Stimulated activated naive CD8-positive, alpha-beta T cell treated with anti-CD3 and anti-CD28 coated beads, Interleukin-15, Interleukin-2, amounts not matched to agents 100 U/mL and 50 U/mL, for 24 hours (primary cell): ENCODE results near the gene CYP1A2.
"Not testable (repeated sequence)": the region's sequence is repeated elsewhere in the genome, so short reads cannot be mapped to it uniquely, and the experiment has no call there.

ENCODE experiments used
- ATAC-seq: fragments of 150-1000 bp; cut with Tn5 transposase; one replicate; pipeline ENCODE4 v1.10.0; 2021
- DNase-seq: peaks from one replicate; pipeline ENCODE4 v3.0.0; 2021

CYP1A2 gene

GRCh38 chr15:74748322-74748946 is at the start of gene CYP1A2:
Gene CYP1A2 (plus strand): TSS chr15:74748845. CDS start chr15:74749739, 894 bp downstream.
- DNase-seq (no peak), ATAC-seq (no peak)

GRCh38 chr15:74709011-74709410 is 39.6 kb upstream of the CYP1A2 start:
- no peak for ATAC-seq

GRCh38 chr15:74709892-74710291 is 38.8 kb upstream of the CYP1A2 start:
- DNase-seq (no peak), ATAC-seq (no peak)

More at GRCh38 chr15:74709011-74709410, 39.6 kb upstream of the CYP1A2 start:
- DNase-seq, result no peak

- DNase-seq (no peak), ATAC-seq (no peak)
These were observed 38.1 kb upstream of the CYP1A2 start for GRCh38 chr15:74710319-74711094.

GRCh38 chr15:74712311-74712710 is 36.3 kb upstream of the CYP1A2 start:
- ATAC-seq, result no peak
- DNase-seq, result no peak

- ATAC-seq, result no peak
- DNase-seq, result no peak
These were observed 32.0 kb upstream of the CYP1A2 start for GRCh38 chr15:74716651-74717050.

GRCh38 chr15:74722591-74722990 is 26.1 kb upstream of the CYP1A2 start:
- no peak for DNase-seq
- ATAC-seq, result no peak

GRCh38 chr15:74723187-74723586 is 25.5 kb upstream of the CYP1A2 start:
- DNase-seq (no peak), ATAC-seq (no peak)

- ATAC-seq (no peak), DNase-seq (no peak)
These were observed 24.8 kb upstream of the CYP1A2 start for GRCh38 chr15:74723754-74724334.

- ATAC-seq (no peak), DNase-seq (no peak)
These were observed 23.9 kb upstream of the CYP1A2 start for GRCh38 chr15:74724570-74725224.

- DNase-seq (peak; percentile 28), ATAC-seq (no peak)
These were observed 23.3 kb upstream of the CYP1A2 start, which contains the start of gene CYP1A1 for GRCh38 chr15:74725225-74725774. Gene CYP1A1 (minus strand): TSS chr15:74725528. CDS start chr15:74723097, 2,431 bp downstream.

GRCh38 chr15:74725845-74726773 is 22.5 kb upstream of the CYP1A2 start:
- ATAC-seq (peak; percentile 73), DNase-seq (peak; percentile 67)

GRCh38 chr15:74726774-74727164 is 21.9 kb upstream of the CYP1A2 start:
- no peak for DNase-seq
- no peak for ATAC-seq

GRCh38 chr15:74727727-74728126 is 20.9 kb upstream of the CYP1A2 start:
- DNase-seq (no peak), ATAC-seq (no peak)

GRCh38 chr15:74728699-74729098 is 19.9 kb upstream of the CYP1A2 start:
- not testable (repeated sequence) for ATAC-seq, DNase-seq

GRCh38 chr15:74729372-74729771 is 19.3 kb upstream of the CYP1A2 start:
- not testable (repeated sequence) for DNase-seq, ATAC-seq

GRCh38 chr15:74730619-74731316 is 17.9 kb upstream of the CYP1A2 start:
- DNase-seq (no peak), ATAC-seq (no peak)

GRCh38 chr15:74732846-74733245 is 15.8 kb upstream of the CYP1A2 start:
- ATAC-seq (no peak), DNase-seq (no peak)

- DNase-seq (no peak), ATAC-seq (no peak)
These were observed 15.4 kb upstream of the CYP1A2 start for GRCh38 chr15:74733269-74733668.

GRCh38 chr15:74735305-74735704 is 13.3 kb upstream of the CYP1A2 start:
- DNase-seq, result no peak
- ATAC-seq, result no peak
